H1 (cell line): ENCODE data around the gene KSR2. TPM values are rescaled to one million over a fixed set of nuclear protein-coding genes. Genes with fewer than 3 reads are reported as not detected.

ENCODE experiments used
- CTCF ChIA-PET: fragments of 300-600 bp; sonication (Branson Sonifier 250); formaldehyde crosslinking; loops from one replicate; lab custom pipeline; 2021; ENCODE audit not compliant: partially characterized antibody; lab: Charles Lee
- POLR2A ChIA-PET: fragments of 300-600 bp; sonication (Branson Sonifier 250); formaldehyde crosslinking; loops from one replicate; lab custom pipeline; 2021; ENCODE audit warnings: inconsistent platforms; ENCODE audit not compliant: partially characterized antibody; lab: Charles Lee
- DNase-seq, 2 experiments: peaks; one replicate each; pipeline versions ENCODE4 v3.0.0 to v3.0.0-alpha.2; 2010 to 2022; ENCODE audit warnings: low spot score in 2 of 2, low read depth in 1 of 2, mixed read lengths in 1 of 2
- FAIRE-seq: peaks from 2 replicates; lab custom pipeline; 2011; peaks lifted over from hg19 to GRCh38; lab: Jason Lieb, UNC
- H2AFZ ChIP-seq: 2 replicates; pipeline ENCODE4 v1.8.1; 2012; ENCODE audit warnings: low read length, inconsistent platforms
- H2AK5ac ChIP-seq: 2 replicates; pipeline ENCODE4 v1.6.1; 2013; ENCODE audit warnings: low read depth, low read length
- H2BK120ac ChIP-seq: replicated peaks from 2 replicates; pipeline ENCODE3; 2013; ENCODE audit warnings: low read depth, low read length, inconsistent platforms
- H2BK12ac ChIP-seq: 2 replicates; pipeline ENCODE4 v1.6.1; 2013; ENCODE audit warnings: low read depth, low read length
- H2BK15ac ChIP-seq: 2 replicates; pipeline ENCODE4 v1.6.1; 2013; ENCODE audit warnings: low read length
- H2BK20ac ChIP-seq: 2 replicates; pipeline ENCODE4 v1.6.1; 2013; ENCODE audit warnings: low read length
- H2BK5ac ChIP-seq: 2 replicates; pipeline ENCODE4 v1.6.1; 2013; ENCODE audit warnings: low read depth, low read length
- H3K14ac ChIP-seq: 2 replicates; pipeline ENCODE4 v1.6.1; 2013; ENCODE audit warnings: inconsistent platforms; ENCODE audit not compliant: insufficient read length
- H3K18ac ChIP-seq: 2 replicates; pipeline ENCODE4 v1.6.1; 2013; ENCODE audit warnings: low read length; ENCODE audit errors: extremely low read depth
- H3K23ac ChIP-seq: 2 replicates; pipeline ENCODE4 v1.6.1; 2013; ENCODE audit warnings: inconsistent platforms; ENCODE audit not compliant: insufficient read length
- H3K23me2 ChIP-seq: 2 replicates; pipeline ENCODE4 v1.6.1; 2013; ENCODE audit warnings: low read depth, low read length
- H3K27ac ChIP-seq: 2 replicates; pipeline ENCODE4 v1.6.1; 2011; ENCODE audit warnings: low read depth, low read length, inconsistent platforms
- H3K27me3 ChIP-seq, 4 experiments: replicated peaks in 1 of 4; 1 replicate in 1 of 4; 2 replicates in 3 of 4; pipeline versions ENCODE4 v1.6.1 to v1.8.1; 2011 to 2013; ENCODE audit warnings: low read length in 3 of 4, mild to moderate bottlenecking in 3 of 4, inconsistent platforms in 2 of 4, mixed read lengths in 2 of 4, moderate library complexity in 1 of 4; ENCODE audit not compliant: control insufficient read depth in 3 of 4, insufficient read depth in 3 of 4; ENCODE audit errors: extremely low read depth in 1 of 4
- H3K36me3 ChIP-seq, 4 experiments: 2 replicates each; pipeline versions ENCODE4 v1.6.1 to v1.8.1; 2011 to 2013; ENCODE audit warnings: mild to moderate bottlenecking in 4 of 4, low read length in 3 of 4, moderate library complexity in 2 of 4, control low read depth in 1 of 4, inconsistent platforms in 1 of 4; ENCODE audit not compliant: insufficient read depth in 4 of 4, control insufficient read depth in 2 of 4
- H3K4ac ChIP-seq: replicated peaks from 2 replicates; pipeline ENCODE3; 2013; ENCODE audit warnings: low read length, low read depth, mixed read lengths, inconsistent platforms; ENCODE audit not compliant: insufficient read length
- H3K4me1 ChIP-seq, 4 experiments: replicated peaks in 1 of 4; 1 replicate in 1 of 4; 2 replicates in 3 of 4; pipeline versions ENCODE4 v1.6.1 to v1.8.1; 2011 to 2013; ENCODE audit warnings: low read length in 3 of 4, inconsistent platforms in 2 of 4, mixed read lengths in 1 of 4; ENCODE audit not compliant: insufficient read depth in 4 of 4, control insufficient read depth in 3 of 4
- H3K4me2 ChIP-seq, 2 experiments: 2 replicates each; pipeline versions ENCODE4 v1.6.1 to v1.8.1; 2011 to 2013; ENCODE audit warnings: low read depth in 2 of 2, low read length in 2 of 2, control low read depth in 1 of 2, inconsistent platforms in 1 of 2, mild to moderate bottlenecking in 1 of 2; ENCODE audit not compliant: insufficient read depth in 1 of 2
- H3K4me3 ChIP-seq, 4 experiments: fragments of 200-600, 300-600 bp in 1 of 4; sonication (generic), shearing (Covaris generic), sonication (Bioruptor Twin) in 1 of 4; 2 replicates each; pipeline versions ENCODE4 v1.5.1 to v1.8.1; 2011 to 2016; ENCODE audit warnings: low read length in 4 of 4, low read depth in 3 of 4, control low read depth in 2 of 4, inconsistent platforms in 2 of 4, mild to moderate bottlenecking in 2 of 4, mixed read lengths in 1 of 4, moderate library complexity in 1 of 4; ENCODE audit not compliant: insufficient read depth in 2 of 4; ENCODE audit errors: extremely low read depth in 1 of 4
- H3K56ac ChIP-seq: replicated peaks from 2 replicates; pipeline ENCODE3; 2013; ENCODE audit warnings: low read depth, mild to moderate bottlenecking, mixed read lengths, low read length, inconsistent platforms; ENCODE audit not compliant: insufficient read length
- H3K79me1 ChIP-seq: 2 replicates; pipeline ENCODE4 v1.6.1; 2013; ENCODE audit warnings: low read depth, low read length, control low read depth
- H3K79me2 ChIP-seq, 2 experiments: 2 replicates each; pipeline versions ENCODE4 v1.6.1 to v1.8.1; 2012 to 2013; ENCODE audit warnings: low read length in 2 of 2, mild to moderate bottlenecking in 2 of 2, inconsistent platforms in 1 of 2; ENCODE audit not compliant: insufficient read depth in 2 of 2, control insufficient read depth in 1 of 2
- H3K9ac ChIP-seq, 4 experiments: replicated peaks in 1 of 4; 1 replicate in 1 of 4; 2 replicates in 3 of 4; pipeline versions ENCODE4 v1.6.1 to v1.8.1; 2011 to 2013; ENCODE audit warnings: low read depth in 3 of 4, low read length in 3 of 4, control low read depth in 2 of 4, mild to moderate bottlenecking in 2 of 4, moderate library complexity in 2 of 4, inconsistent platforms in 1 of 4; ENCODE audit errors: extremely low read depth in 1 of 4
- H3K9me3 ChIP-seq, 2 experiments: 2 replicates each; pipeline versions ENCODE4 v1.6.1 to v1.8.1; 2012 to 2013; ENCODE audit warnings: mild to moderate bottlenecking in 2 of 2, moderate library complexity in 2 of 2, control low read depth in 1 of 2, inconsistent platforms in 1 of 2, low read depth in 1 of 2, low read length in 1 of 2, mixed read lengths in 1 of 2; ENCODE audit not compliant: insufficient read depth in 2 of 2
- H4K20me1 ChIP-seq, 2 experiments: replicated peaks in 1 of 2; 2 replicates each; pipeline versions ENCODE3 to v1.8.1; 2011 to 2013; ENCODE audit warnings: inconsistent platforms in 2 of 2, low read length in 2 of 2, mild to moderate bottlenecking in 1 of 2; ENCODE audit not compliant: insufficient read depth in 2 of 2, control insufficient read depth in 1 of 2
- H4K5ac ChIP-seq: 2 replicates; pipeline ENCODE4 v1.6.1; 2013; ENCODE audit warnings: low read length, low read depth, mixed read lengths, inconsistent platforms; ENCODE audit not compliant: insufficient read length
- H4K8ac ChIP-seq: 2 replicates; pipeline ENCODE4 v1.8.0; 2013; ENCODE audit warnings: mild to moderate bottlenecking, moderate library complexity, low read length, inconsistent platforms; ENCODE audit not compliant: insufficient read depth; ENCODE audit errors: extremely low read depth
- H4K91ac ChIP-seq: replicated peaks from 2 replicates; pipeline ENCODE3; 2013; ENCODE audit warnings: low read length, mixed read lengths, inconsistent platforms; ENCODE audit not compliant: insufficient read length
- CTCF ChIP-seq, 3 experiments: IDR thresholded peaks; 1 replicate in 2 of 3; 2 replicates in 1 of 3; pipeline versions ENCODE4 v1.5.1 to v1.6.1; 2011; ENCODE audit warnings: low read length in 3 of 3, mild to moderate bottlenecking in 3 of 3, inconsistent platforms in 2 of 3, low read depth in 1 of 3, moderate library complexity in 1 of 3; ENCODE audit not compliant: insufficient read depth in 1 of 3; ENCODE audit errors: control extremely low read depth in 1 of 3
- JUND ChIP-seq: IDR thresholded peaks from 2 replicates; pipeline ENCODE4 v1.6.1; 2011; ENCODE audit warnings: mild to moderate bottlenecking, improper control_type of control experiment, low read length
- MAX ChIP-seq: IDR thresholded peaks from 2 replicates; pipeline ENCODE4 v1.6.1; 2012; ENCODE audit warnings: inconsistent platforms
- PHF8 ChIP-seq: fragments of 200-600 bp; sonication (generic); conservative IDR thresholded peaks from 2 replicates; pipeline ENCODE4 v1.7.1; 2012; ENCODE audit warnings: low read depth, mild to moderate bottlenecking, inconsistent platforms, low read length, moderate library complexity
- WGBS, 2 experiments: shearing (Covaris generic) in 1 of 2; methylation state at CpG; one replicate each; pipeline versions ENCODE4 v1.1.6 to v1.1.7; 2013 to 2015; ENCODE audit warnings: low lambda C conversion rate in 2 of 2, mixed read lengths in 2 of 2, inconsistent platforms in 1 of 2, low coverage in 1 of 2, missing lambda C conversion rate in 1 of 2; ENCODE audit not compliant: insufficient replicate concordance in 2 of 2, insufficient coverage in 1 of 2, insufficient read length in 1 of 2; ENCODE audit errors: extremely low coverage in 1 of 2, missing lambda C conversion rate in 1 of 2; 5-methylcytosine and 5-hydroxymethylcytosine counted together
- polyA plus RNA-seq, 7 experiments: library from polyadenylated mRNA; depleted of rRNA in 3 of 7; stranded (reverse) in 5 of 7; unstranded in 2 of 7; fragments of >200 nt in 5 of 7; fragments of 200-250 nt in 2 of 7; gene quantifications; 1 replicate in 5 of 7; 2 replicates in 1 of 7; 4 replicates in 1 of 7; pipeline versions ENCODE4 v1.2.1 to v1.2.3, GENCODE V29; 2011 to 2013; ENCODE audit warnings: missing spikeins in 2 of 7, mixed read lengths in 2 of 7
- total RNA-seq: library from RNA; stranded (reverse); fragmentation: NEBNext Ultra II Directional; extraction: Animal tissue kit (Norgen Biotek cat#: 25700); gene quantifications from 2 replicates; pipeline ENCODE4 v1.2.1, GENCODE V29; 2021
- TF ChIP-seq, protein P1 (sequence below): IDR thresholded peaks from 2 replicates; pipeline ENCODE4 v1.6.1; 2012; ENCODE audit warnings: inconsistent platforms

KSR2 gene
- total and polyA plus RNA-seq, 2 of the 8 experiments (the other 6 are each of a cell fraction or from before 2014, with no cell fraction given) = 0.74 to 2.2 TPM

- no peak overlapping the region for H4K5ac ChIP-seq
- no peak overlapping the region for H3K18ac ChIP-seq
- no peak overlapping the region for H4K91ac ChIP-seq
- no peak overlapping the region for H3K23ac ChIP-seq
- no peaks in the 10 kb centered on the region for H3K79me1 ChIP-seq
- TF ChIP-seq, protein P1, sequence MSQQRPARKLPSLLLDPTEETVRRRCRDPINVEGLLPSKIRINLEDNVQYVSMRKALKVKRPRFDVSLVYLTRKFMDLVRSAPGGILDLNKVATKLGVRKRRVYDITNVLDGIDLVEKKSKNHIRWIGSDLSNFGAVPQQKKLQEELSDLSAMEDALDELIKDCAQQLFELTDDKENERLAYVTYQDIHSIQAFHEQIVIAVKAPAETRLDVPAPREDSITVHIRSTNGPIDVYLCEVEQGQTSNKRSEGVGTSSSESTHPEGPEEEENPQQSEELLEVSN = no peak
- no peak for TF ChIP-seq CTCF (IDR thresholded peaks at IDR 0.05; ENCODE audit: control extremely low read depth in 1 of 3, insufficient read depth in 1 of 3, low read depth in 1 of 3, low read length in 3 of 3)
- TF ChIP-seq JUND = no peak
- no peak for TF ChIP-seq PHF8
- TF ChIP-seq MAX = no peak
- no peak overlapping the region for H3K27ac ChIP-seq
- H2BK12ac ChIP-seq = no peak overlapping the region
- H2BK20ac ChIP-seq = no peak overlapping the region
- H3K14ac ChIP-seq = no peak overlapping the region
- H3K4me2 ChIP-seq = no peak overlapping the region
- ChIA-PET CTCF (interaction anchor here (0.8 to 1.7 kb wide), 3 partner anchors 10 to 194 kb away, joined by 3 to 5 read pairs (median 4); no protein-coding TSS in a partner anchor), POLR2A (interaction anchor here (0.6 kb wide), 1 partner anchor 32 kb away, joined by 3 read pairs; no protein-coding TSS in a partner anchor)
- H3K79me2 ChIP-seq = no peaks in the 10 kb centered on the region
- H2BK15ac ChIP-seq = no peak overlapping the region
- DNase-seq (no peak), FAIRE-seq (no peak)
- H2AFZ ChIP-seq = no peak overlapping the region
- no peak overlapping the region for H3K4me3 ChIP-seq
- H3K4ac ChIP-seq = no peak overlapping the region
- no peaks in the 10 kb centered on the region for H3K36me3 ChIP-seq
- H2BK5ac ChIP-seq = no peak overlapping the region
- H3K9me3 ChIP-seq = no peaks in the 10 kb centered on the region
- H2AK5ac ChIP-seq = no peak overlapping the region
- H3K56ac ChIP-seq = no peak overlapping the region
- H4K8ac ChIP-seq = no peak overlapping the region
- 87% methylated on average over 2 of the region's 2 CpGs; no CpG with 5 or more reads in 1 of the 2 experiments for WGBS, 2 experiments
- H3K27me3 ChIP-seq = no peaks in the 10 kb centered on the region
- no peaks in the 10 kb centered on the region for H4K20me1 ChIP-seq
- H3K23me2 ChIP-seq = peaks cover 3% of the 10 kb centered on the region; the same call in 1 of the 2 replicates
- no peak overlapping the region for H3K9ac ChIP-seq
- 0 out of 7 replicates have a peak, but pooled peaks cover 0 to 2% (median 0%) of the 10 kb centered on the region in 4 experiments for H3K4me1 ChIP-seq
- no peak overlapping the region for H2BK120ac ChIP-seq
Measured at GRCh38 chr12:117561990-117562389, 406.8 kb downstream of the KSR2 start.
